Aorta (tissue), 5 donors: Measurements from ENCODE around the gene ZNF267. TPM values are rescaled to one million over a fixed set of nuclear protein-coding genes. Genes with fewer than 3 reads are reported as not detected.
"Not testable (repeated sequence)": the region's sequence is repeated elsewhere in the genome, so short reads cannot be mapped to it uniquely, and the experiment has no call there.

ENCODE experiments used
- ATAC-seq: fragments of 200-7000 bp; cut with Tn5 transposase; one replicate; pipeline ENCODE4 v1.9.1; 2022; ENCODE audit warnings: moderate library complexity; ENCODE audit not compliant: low FRiP score
- DNase-seq, 2 donors: peaks; one replicate each; pipeline ENCODE4 v3.0.0-alpha.2; 2020
- H3K27ac ChIP-seq, 2 donors: one replicate each; pipeline ENCODE4 v1.5.1; 2013; ENCODE audit warnings: low read length in 2 of 2, mild to moderate bottlenecking in 2 of 2, moderate library complexity in 2 of 2, control low read depth in 1 of 2, inconsistent platforms in 1 of 2, low read depth in 1 of 2
- H3K27me3 ChIP-seq, 2 donors: one replicate each; pipeline ENCODE4 v1.6.1; 2013; ENCODE audit warnings: control low read depth in 1 of 2, low read length in 1 of 2, mild to moderate bottlenecking in 1 of 2, moderate library complexity in 1 of 2; ENCODE audit not compliant: insufficient read depth in 2 of 2, control insufficient read depth in 1 of 2
- H3K36me3 ChIP-seq, 2 donors: one replicate each; pipeline ENCODE4 v1.6.1; 2013; ENCODE audit warnings: control low read depth in 1 of 2, low read length in 1 of 2, mild to moderate bottlenecking in 1 of 2; ENCODE audit not compliant: insufficient read depth in 2 of 2, control insufficient read depth in 1 of 2
- H3K4me1 ChIP-seq, 2 donors: one replicate each; pipeline ENCODE4 v1.6.1; 2013; ENCODE audit warnings: low read length in 2 of 2, control low read depth in 1 of 2, mild to moderate bottlenecking in 1 of 2, moderate library complexity in 1 of 2; ENCODE audit not compliant: insufficient read depth in 2 of 2, control insufficient read depth in 1 of 2
- H3K4me3 ChIP-seq, 2 donors: one replicate each; pipeline ENCODE4 v1.5.1; 2013; ENCODE audit warnings: low read length in 2 of 2, control low read depth in 1 of 2, mild to moderate bottlenecking in 1 of 2
- H3K9me3 ChIP-seq: one replicate; pipeline ENCODE4 v1.6.1; 2013; ENCODE audit warnings: mild to moderate bottlenecking, low read length; ENCODE audit not compliant: control insufficient read depth
- WGBS, 2 donors: extraction: QIAGEN DNeasy Blood & Tissue Kit; methylation state at CpG; one replicate each; pipeline ENCODE4 v1.1.7; 2013; 5-methylcytosine and 5-hydroxymethylcytosine counted together
- intact Hi-C, 2 donors: fragments of 100-400 bp; cut with DNase I; formaldehyde crosslinking; loops; one replicate each; pipeline versions ENCODE4 v1.14.2 to v1.15.0; 2022
- long read RNA-seq, 2 donors: library from polyadenylated mRNA; unstranded; transcript quantifications; one replicate each; pipeline ENCODE4 v2.0.0, GENCODE V29; 2020 to 2021
- polyA plus RNA-seq, 2 donors: library from polyadenylated mRNA; stranded (reverse); fragments of 200-250 nt; gene quantifications; one replicate each; pipeline ENCODE4 v1.2.3, GENCODE V29; 2013
- total RNA-seq, 2 donors: library from RNA; stranded (reverse); fragmentation: NEBNext Ultra II Directional; extraction: Animal tissue kit (Norgen Biotek cat#: 25700); gene quantifications; one replicate each; pipeline ENCODE4 v1.2.1, GENCODE V29; 2021
- donor health status: healthy with polysubstance abuse.
- donor health status: Bipolar disorder and iron deficiency.
- donor health status: DM: no; HTN: no; CAD: no.
- donor health status: DM: no; HTN: no; CAD: no.
- donor health status: DM: yes; HTN: yes; CAD: no.

The ZNF267 gene
- 10 to 100 TPM; 17.4 to 17.7 TPM for total RNA-seq
- polyA plus RNA-seq: 1 to 10 TPM; 1.6 to 1.7 TPM
- long read RNA-seq, donor 1, full-length matches to known transcripts: 7 of 12 reads
- long read RNA-seq, donor 1, partial matches to known transcripts: 1 of 12 reads
- long read RNA-seq, donor 1, other reads (novel, unspliced or antisense): 4 of 12 reads
- long read RNA-seq, donor 2, full-length matches to known transcripts: 7 of 8 reads
- long read RNA-seq, donor 2, partial matches to known transcripts: 0 of 8 reads
- long read RNA-seq, donor 2, other reads (novel, unspliced or antisense): 1 of 8 reads

- Histone ChIP-seq H3K27me3 (no peaks in the 10 kb centered on the region), H3K4me1 (no peaks in the 10 kb centered on the region), H3K9me3 (no peaks in the 10 kb centered on the region), H3K36me3 (no peaks in the 10 kb centered on the region), H3K4me3 (peak within 1 kb of the TSS; percentile 94 to 99), H3K27ac (peak within 1 kb of the TSS; percentile 23 to 90)
- peak; percentile 96 to 97 for DNase-seq
- peak; percentile 96 for ATAC-seq
- intact Hi-C loops: loop anchor here (10.0 kb wide), 1 partner anchor 419 kb away; the partner anchor contains the start of gene ARMC5 (in 2 of the 2)
- 0% methylated on average over 49 to 57 of the region's 57 CpGs for WGBS, 2 donors
These were observed at the start of gene ZNF267 for GRCh38 chr16:31873556-31874365. TSS of gene ZNF267 (plus strand) at chr16:31873807. CDS start at chr16:31873967, 160 bp downstream.

DNA sequence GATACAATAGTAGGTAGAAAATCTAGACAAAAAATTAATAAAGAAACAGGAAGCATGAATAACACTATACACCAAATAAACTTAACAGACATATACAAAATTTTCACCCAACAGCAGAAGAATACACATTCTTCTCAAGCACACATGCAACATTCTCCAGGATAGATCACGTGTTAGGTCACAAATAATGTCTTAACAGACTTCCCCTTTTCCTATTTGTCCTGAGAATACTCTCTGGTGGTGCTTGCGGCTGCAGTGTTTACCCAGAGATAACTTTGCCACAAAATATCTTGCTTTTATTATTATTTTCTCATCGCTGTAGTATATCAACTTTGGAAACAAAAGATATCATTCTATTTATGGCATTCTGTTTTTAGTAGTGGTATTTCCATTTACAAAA is 40.6 kb upstream of the ZNF267 start:
- no peak for DNase-seq
- peaks cover 1% of the 10 kb centered on the region for H3K9me3 ChIP-seq
- H3K27me3 ChIP-seq: no peaks in the 10 kb centered on the region
- intact Hi-C loops: no loop called here
- 57 to 60% methylated on average over 3 of the region's 3 CpGs for WGBS, 2 donors
- H3K27ac ChIP-seq: no peak overlapping the region
- H3K36me3 ChIP-seq: no peaks in the 10 kb centered on the region
- H3K4me1 ChIP-seq: no peaks in the 10 kb centered on the region
- no peak overlapping the region for H3K4me3 ChIP-seq
- ATAC-seq: no peak

- H3K4me1 ChIP-seq, H3K4me3 ChIP-seq, intact Hi-C loops, H3K9me3 ChIP-seq, DNase-seq, H3K27ac ChIP-seq, H3K36me3 ChIP-seq, ATAC-seq, H3K27me3 ChIP-seq: not testable (repeated sequence)
- 90 to 95% methylated on average over 8 to 22 of the region's 31 CpGs for WGBS, 2 donors
These were observed 37.2 kb upstream of the ZNF267 start for GRCh38 chr16:31836396-31836795.

GRCh38 chr16:31842864-31843263 is 30.7 kb upstream of the ZNF267 start:
- WGBS, 2 donors: 58 to 65% methylated on average over 7 of the region's 7 CpGs
- no peak for ATAC-seq
- DNase-seq: no peak

DNA sequence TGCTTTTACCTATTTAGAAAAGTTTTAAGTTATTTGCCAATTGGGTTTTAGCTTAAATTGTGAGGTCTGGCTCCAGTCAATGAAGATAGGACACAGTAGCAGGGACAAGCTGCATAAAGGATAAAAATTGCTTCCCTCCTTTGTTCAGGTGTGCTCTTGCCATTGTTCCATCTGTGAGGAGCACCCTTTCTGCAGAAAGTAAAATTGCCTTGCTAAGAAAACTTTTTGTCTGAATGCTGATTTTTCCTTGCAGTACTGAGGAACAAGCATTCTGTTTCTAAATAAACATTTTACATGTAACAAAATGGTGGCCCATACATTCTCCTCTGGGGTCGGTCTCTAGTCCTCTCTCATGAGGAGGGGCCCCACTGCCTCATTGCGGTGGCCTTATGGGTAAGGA is 25.0 kb upstream of the ZNF267 start:
- 70 to 79% methylated on average over 2 of the region's 2 CpGs for WGBS, 2 donors
- H3K4me1 ChIP-seq, ATAC-seq, H3K4me3 ChIP-seq, H3K27ac ChIP-seq, H3K27me3 ChIP-seq, DNase-seq, H3K36me3 ChIP-seq, intact Hi-C loops: not testable (repeated sequence)
- H3K9me3 ChIP-seq: peaks cover 18% of the 10 kb centered on the region

More at GRCh38 chr16:31842864-31843263, 30.7 kb upstream of the ZNF267 start:
- no peak overlapping the region for H3K27ac ChIP-seq
- no peaks in the 10 kb centered on the region for H3K27me3 ChIP-seq
- H3K4me3 ChIP-seq: no peak overlapping the region
- H3K36me3 ChIP-seq: no peaks in the 10 kb centered on the region
- intact Hi-C loops: no loop called here
- peaks cover 8% of the 10 kb centered on the region for H3K9me3 ChIP-seq
- H3K4me1 ChIP-seq: no peaks in the 10 kb centered on the region

- Histone ChIP-seq H3K4me1 (no peaks in the 10 kb centered on the region), H3K27me3 (peaks cover 1 to 3% of the 10 kb centered on the region in 2 donors), H3K36me3 (no peaks in the 10 kb centered on the region), H3K9me3 (peaks cover 9% of the 10 kb centered on the region), H3K27ac (no peak overlapping the region), H3K4me3 (no peak overlapping the region)
- WGBS, 2 donors: 58 to 68% methylated on average over 2 of the region's 2 CpGs
- ATAC-seq (no peak), DNase-seq (no peak)
- intact Hi-C loops: no loop called here
These were observed 20.3 kb upstream of the ZNF267 start for GRCh38 chr16:31853291-31853690.

- H3K27me3 ChIP-seq: peaks cover 3% of the 10 kb centered on the region in 2 donors
- DNase-seq (no peak), ATAC-seq (no peak)
- 30 to 32% methylated on average over 3 of the region's 3 CpGs for WGBS, 2 donors
- H3K4me3 ChIP-seq: no peak overlapping the region
- H3K4me1 ChIP-seq: no peaks in the 10 kb centered on the region
- H3K9me3 ChIP-seq: no peaks in the 10 kb centered on the region
- intact Hi-C loops: no loop called here
- H3K27ac ChIP-seq: no peak overlapping the region
- H3K36me3 ChIP-seq: no peaks in the 10 kb centered on the region
These were observed 13.1 kb upstream of the ZNF267 start for GRCh38 chr16:31860508-31860907.

GRCh38 chr16:31861455-31861854 is 12.2 kb upstream of the ZNF267 start:
- 65 to 70% methylated on average over 4 of the region's 4 CpGs for WGBS, 2 donors
- DNase-seq (no peak), ATAC-seq (no peak)
- Histone ChIP-seq H3K27me3 (peaks cover 2 to 3% of the 10 kb centered on the region in 2 donors), H3K27ac (no peak overlapping the region), H3K4me1 (no peaks in the 10 kb centered on the region), H3K4me3 (no peak overlapping the region), H3K36me3 (no peaks in the 10 kb centered on the region), H3K9me3 (no peaks in the 10 kb centered on the region)
- intact Hi-C loops: no loop called here
